HepG2 (cell line): ENCODE data around the gene EWSR1. TPM values are rescaled to one million over a fixed set of nuclear protein-coding genes. Genes with fewer than 3 reads are reported as not detected.

Source experiments
- ATAC-seq: fragments of 200-7000 bp; cut with Tn5 transposase; 3 replicates; pipeline ENCODE4 v1.9.1; 2020; ENCODE audit warnings: mild to moderate bottlenecking, moderate library complexity
- BruUV-seq: library from RNA; stranded (reverse); fragments of 400-500 nt; replicated peaks from 2 replicates; lab custom pipeline; 2021; lab: Mats Ljungman, UMichigan
- CTCF ChIA-PET: fragments of 300-600 bp; formaldehyde crosslinking; extraction: SDS; loops from one replicate; lab custom pipeline; 2021; ENCODE audit warnings: low total read pairs, inconsistent platforms, low intra/inter-chr PET ratio; lab: Yijun Ruan, JAX
- POLR2A ChIA-PET: fragments of 350-600 bp; sonication (Branson Sonifier 250); formaldehyde crosslinking; loops from one replicate; lab custom pipeline; 2020; ENCODE audit warnings: antibody characterized with exemption, inconsistent platforms; lab: Yijun Ruan, JAX
- DNase-seq: peaks from one replicate; pipeline ENCODE4 v3.0.0-alpha.2; 2015; ENCODE audit warnings: low spot score
- FAIRE-seq: peaks from 3 replicates; lab custom pipeline; 2011; peaks lifted over from hg19 to GRCh38; lab: Jason Lieb, UNC
- H2AFZ ChIP-seq: one replicate; pipeline ENCODE4 v1.6.1; 2011; ENCODE audit warnings: low read length, inconsistent platforms
- H3K27ac ChIP-seq: fragments of 300-600 bp; 3 replicates; pipeline ENCODE4 v1.8.0; 2011; ENCODE audit warnings: mixed run types, mild to moderate bottlenecking, mixed read lengths, low read length, inconsistent platforms; ENCODE audit not compliant: insufficient read depth; ENCODE audit errors: extremely low read length
- H3K27me3 ChIP-seq, 2 experiments: fragments of 200-600 bp in 1 of 2; 2 replicates in 1 of 2; 3 replicates in 1 of 2; pipeline versions ENCODE4 v1.6.0 to v1.8.0; 2011; ENCODE audit warnings: low read length in 2 of 2, mild to moderate bottlenecking in 2 of 2, moderate library complexity in 2 of 2, inconsistent platforms in 1 of 2; ENCODE audit not compliant: insufficient read depth in 2 of 2, control insufficient read depth in 1 of 2
- H3K36me3 ChIP-seq, 2 experiments: fragments of 200-600 bp in 1 of 2; replicated peaks in 1 of 2; 2 replicates in 1 of 2; 3 replicates in 1 of 2; pipeline versions ENCODE4 v1.5.1 to v1.8.0; 2011; ENCODE audit warnings: low read length in 2 of 2, inconsistent platforms in 1 of 2; ENCODE audit not compliant: insufficient read depth in 2 of 2, control insufficient read depth in 1 of 2
- H3K4me1 ChIP-seq: 2 replicates; pipeline ENCODE4 v1.5.1; 2012; ENCODE audit warnings: low read length, inconsistent platforms; ENCODE audit not compliant: insufficient read depth
- H3K4me2 ChIP-seq: 2 replicates; pipeline ENCODE4 v1.6.0; 2011; ENCODE audit warnings: low read depth, low read length, inconsistent platforms
- H3K4me3 ChIP-seq, 3 experiments: fragments of 200-600 bp in 1 of 3; sonication (generic), shearing (Covaris generic) in 1 of 3; replicated peaks in 1 of 3; 2 replicates each; pipeline ENCODE4 v1.5.1; 2011 to 2016; ENCODE audit warnings: low read length in 3 of 3, inconsistent platforms in 2 of 3, low read depth in 2 of 3, mild to moderate bottlenecking in 2 of 3, control low read depth in 1 of 3, mixed read lengths in 1 of 3; ENCODE audit not compliant: insufficient read depth in 1 of 3
- H3K79me2 ChIP-seq: one replicate; pipeline ENCODE4 v1.6.1; 2011; ENCODE audit warnings: low read length, inconsistent platforms; ENCODE audit not compliant: insufficient read depth
- H3K9ac ChIP-seq: 2 replicates; pipeline ENCODE4 v1.6.0; 2011; ENCODE audit warnings: mild to moderate bottlenecking, low read depth, low read length, inconsistent platforms; ENCODE audit not compliant: insufficient read depth
- H3K9me3 ChIP-seq: 2 replicates; pipeline ENCODE4 v1.5.1; 2012; ENCODE audit warnings: mild to moderate bottlenecking, low read length
- H4K20me1 ChIP-seq: 2 replicates; pipeline ENCODE4 v1.6.0; 2011; ENCODE audit warnings: inconsistent platforms, mild to moderate bottlenecking, low read length, moderate library complexity; ENCODE audit not compliant: insufficient read depth
- CENPX ChIP-seq: sonication (generic); formaldehyde crosslinking; IDR thresholded peaks from 2 replicates; pipeline ENCODE4 v1.9.0; 2021; ENCODE audit warnings: mild to moderate bottlenecking, missing genetic modification reagents, moderate library complexity
- HDAC1 ChIP-seq: sonication (generic); formaldehyde crosslinking; IDR thresholded peaks from 2 replicates; pipeline ENCODE4 v1.5.1; 2020; ENCODE audit warnings: mild to moderate bottlenecking, missing genetic modification reagents
- HOXD1 ChIP-seq: sonication (generic); formaldehyde crosslinking; IDR thresholded peaks from 2 replicates; pipeline ENCODE4 v1.5.0; 2020; ENCODE audit warnings: missing genetic modification reagents
- MTF2 ChIP-seq: sonication (generic); formaldehyde crosslinking; IDR thresholded peaks from 2 replicates; pipeline ENCODE4 v1.5.0; 2020; ENCODE audit warnings: missing genetic modification reagents, borderline replicate concordance
- TERF1 ChIP-seq: sonication (generic); formaldehyde crosslinking; IDR thresholded peaks from 2 replicates; pipeline ENCODE4 v1.8.0; 2022; ENCODE audit warnings: mild to moderate bottlenecking, missing genetic modification reagents, moderate library complexity
- ZFX ChIP-seq: sonication (generic); formaldehyde crosslinking; IDR thresholded peaks from 2 replicates; pipeline ENCODE4 v1.4.0; 2020; ENCODE audit warnings: mild to moderate bottlenecking, low read depth, missing genetic modification reagents, moderate library complexity
- ZNF225 ChIP-seq: sonication (generic); formaldehyde crosslinking; IDR thresholded peaks from 2 replicates; pipeline ENCODE4 v1.4.0; 2020; ENCODE audit warnings: mild to moderate bottlenecking, missing genetic modification reagents
- ZNF589 ChIP-seq: sonication (generic); formaldehyde crosslinking; conservative IDR thresholded peaks from 2 replicates; pipeline ENCODE4 v1.8.0; 2022; ENCODE audit warnings: mild to moderate bottlenecking, moderate library complexity, missing genetic modification reagents
- ZNF678 ChIP-seq: sonication (generic); formaldehyde crosslinking; IDR thresholded peaks from 2 replicates; pipeline ENCODE4 v1.4.0; 2020; ENCODE audit warnings: mild to moderate bottlenecking, missing genetic modification reagents
- ZNF788 ChIP-seq: sonication (generic); formaldehyde crosslinking; IDR thresholded peaks from 2 replicates; pipeline ENCODE4 v1.5.0; 2020; ENCODE audit warnings: mild to moderate bottlenecking, missing genetic modification reagents, borderline replicate concordance
- WGBS: methylation state at CpG from one replicate; pipeline ENCODE4 v1.1.6; 2017; ENCODE audit warnings: low lambda C conversion rate; 5-methylcytosine and 5-hydroxymethylcytosine counted together
- in situ Hi-C: cut with HindIII; loops from 2 replicates; pipeline ENCODE4 v1.10.0; 2017; ENCODE audit warnings: low pct_unique_long_range_greater_than_20kb; ENCODE audit not compliant: extremely low pct_ligation_motif_present
- intact Hi-C: fragments of 100-400 bp; cut with micrococcal nuclease; formaldehyde crosslinking; loops from one replicate; pipeline ENCODE4 v1.10.0; 2022; ENCODE audit not compliant: unreplicated experiment
- polyA plus RNA-seq, 8 experiments: library from polyadenylated mRNA; depleted of rRNA in 3 of 8; stranded (reverse) in 7 of 8; unstranded in 1 of 8; fragments of >200 nt; fragmentation: Illumina TruSeq in 4 of 8; extraction: Trizol in 4 of 8; gene quantifications; 2 replicates each; pipeline versions ENCODE4 v1.2.1 to v1.2.3, GENCODE V29; 2011 to 2016; ENCODE audit warnings: low read depth in 4 of 8, missing spikeins in 1 of 8, mixed read lengths in 1 of 8; ENCODE audit not compliant: insufficient read depth in 1 of 8
- total RNA-seq, 5 experiments: library from RNA; depleted of rRNA; stranded (reverse); fragments of >200 nt; fragmentation: Illumina TruSeq; extraction: Trizol; gene quantifications; 2 replicates each; pipeline ENCODE4 v1.2.3, GENCODE V29; 2016; ENCODE audit warnings: low read depth in 1 of 5
- TF ChIP-seq, protein P1 (sequence below): sonication (generic); formaldehyde crosslinking; IDR thresholded peaks from 2 replicates; pipeline ENCODE4 v1.5.1; 2020; ENCODE audit warnings: mild to moderate bottlenecking, missing genetic modification reagents, moderate library complexity
- TF ChIP-seq, protein P2 (sequence below): sonication (generic); formaldehyde crosslinking; IDR thresholded peaks from 2 replicates; pipeline ENCODE4 v1.4.0; 2020; ENCODE audit warnings: missing genetic modification reagents

The EWSR1 gene
- total and polyA plus RNA-seq, 2 of the 13 experiments (the other 11 are each of a cell fraction or from before 2014, with no cell fraction given) = 211 to 326 TPM

DNA sequence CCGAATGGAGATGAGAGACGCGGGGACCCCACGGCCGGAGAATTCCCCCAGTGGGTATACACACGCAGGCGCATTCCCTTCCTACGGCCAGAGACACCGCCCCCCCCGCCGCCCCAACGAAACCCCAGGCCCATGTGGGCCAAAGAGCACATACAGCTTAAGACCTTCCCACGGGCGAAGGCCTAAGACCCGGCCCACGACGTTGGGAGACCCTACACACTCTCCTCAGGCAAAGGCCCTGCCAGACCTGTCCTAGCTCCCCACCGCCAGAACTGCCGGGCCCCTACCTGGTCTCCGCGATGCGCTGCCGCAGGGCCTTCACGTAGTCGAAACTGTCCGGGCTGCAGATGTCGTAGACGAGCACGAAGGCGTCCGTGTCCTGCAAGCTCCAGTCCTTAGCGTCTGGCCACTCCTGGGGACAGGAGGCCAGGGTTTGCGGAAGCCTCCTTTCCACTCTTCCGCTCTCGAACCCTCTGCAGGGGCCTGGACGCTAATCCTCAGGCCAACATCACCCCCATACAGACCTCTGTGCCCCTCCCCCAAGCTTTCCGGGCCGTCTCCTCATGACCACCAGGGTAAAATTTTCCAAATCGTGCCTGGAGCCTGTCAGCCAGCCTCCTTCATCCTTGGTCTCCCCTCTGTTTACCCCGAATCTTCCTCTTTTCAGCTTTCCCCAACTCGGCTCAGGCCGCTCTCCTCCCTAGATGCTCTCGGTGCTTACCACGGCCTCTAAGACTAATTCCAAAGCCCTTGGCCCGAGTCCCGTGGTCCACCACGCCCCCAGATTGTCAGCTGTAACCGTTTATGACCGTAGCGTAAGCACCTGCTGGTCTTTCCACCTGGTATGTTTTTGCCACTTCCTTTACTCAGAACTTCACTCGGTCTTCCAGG, 45.8 kb downstream of the EWSR1 start (continued):
- TF ChIP-seq, protein P1, sequence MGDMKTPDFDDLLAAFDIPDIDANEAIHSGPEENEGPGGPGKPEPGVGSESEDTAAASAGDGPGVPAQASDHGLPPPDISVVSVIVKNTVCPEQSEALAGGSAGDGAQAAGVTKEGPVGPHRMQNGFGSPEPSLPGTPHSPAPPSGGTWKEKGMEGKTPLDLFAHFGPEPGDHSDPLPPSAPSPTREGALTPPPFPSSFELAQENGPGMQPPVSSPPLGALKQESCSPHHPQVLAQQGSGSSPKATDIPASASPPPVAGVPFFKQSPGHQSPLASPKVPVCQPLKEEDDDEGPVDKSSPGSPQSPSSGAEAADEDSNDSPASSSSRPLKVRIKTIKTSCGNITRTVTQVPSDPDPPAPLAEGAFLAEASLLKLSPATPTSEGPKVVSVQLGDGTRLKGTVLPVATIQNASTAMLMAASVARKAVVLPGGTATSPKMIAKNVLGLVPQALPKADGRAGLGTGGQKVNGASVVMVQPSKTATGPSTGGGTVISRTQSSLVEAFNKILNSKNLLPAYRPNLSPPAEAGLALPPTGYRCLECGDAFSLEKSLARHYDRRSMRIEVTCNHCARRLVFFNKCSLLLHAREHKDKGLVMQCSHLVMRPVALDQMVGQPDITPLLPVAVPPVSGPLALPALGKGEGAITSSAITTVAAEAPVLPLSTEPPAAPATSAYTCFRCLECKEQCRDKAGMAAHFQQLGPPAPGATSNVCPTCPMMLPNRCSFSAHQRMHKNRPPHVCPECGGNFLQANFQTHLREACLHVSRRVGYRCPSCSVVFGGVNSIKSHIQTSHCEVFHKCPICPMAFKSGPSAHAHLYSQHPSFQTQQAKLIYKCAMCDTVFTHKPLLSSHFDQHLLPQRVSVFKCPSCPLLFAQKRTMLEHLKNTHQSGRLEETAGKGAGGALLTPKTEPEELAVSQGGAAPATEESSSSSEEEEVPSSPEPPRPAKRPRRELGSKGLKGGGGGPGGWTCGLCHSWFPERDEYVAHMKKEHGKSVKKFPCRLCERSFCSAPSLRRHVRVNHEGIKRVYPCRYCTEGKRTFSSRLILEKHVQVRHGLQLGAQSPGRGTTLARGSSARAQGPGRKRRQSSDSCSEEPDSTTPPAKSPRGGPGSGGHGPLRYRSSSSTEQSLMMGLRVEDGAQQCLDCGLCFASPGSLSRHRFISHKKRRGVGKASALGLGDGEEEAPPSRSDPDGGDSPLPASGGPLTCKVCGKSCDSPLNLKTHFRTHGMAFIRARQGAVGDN (CRISPR knock-in tag) = peak; percentile 36
- TF ChIP-seq, all 625 proteins: peak for 5

- no peak for DNase-seq
- H3K4me1 ChIP-seq = peaks cover 33% of the 10 kb centered on the region
- H3K27ac ChIP-seq = no peak overlapping the region
- H3K9me3 ChIP-seq = no peaks in the 10 kb centered on the region
- ChIA-PET CTCF (no interaction called here), POLR2A (no interaction called here)
- H3K4me3 ChIP-seq = peak overlapping the region; percentile 13 to 70 (median 41); a peak in 5 of 6 replicates
- no peaks in the 10 kb centered on the region for H3K36me3 ChIP-seq
- H3K4me2 ChIP-seq = peak overlapping the region; percentile 73
- H2AFZ ChIP-seq = no peak overlapping the region
- in situ Hi-C loops (no loop called here), intact Hi-C loops (no loop called here)
- peaks cover 7 to 41% of the 10 kb centered on the region in 2 experiments for H3K27me3 ChIP-seq
- H3K79me2 ChIP-seq = no peaks in the 10 kb centered on the region
- no peak for FAIRE-seq
- peak; percentile 10 for ATAC-seq
- H4K20me1 ChIP-seq = no peaks in the 10 kb centered on the region; the same call in 1 of the 2 replicates
- no peak overlapping the region for H3K9ac ChIP-seq
- WGBS = 4% methylated on average over 13 of the region's 69 CpGs
- no TSS peak for BruUV-seq
- TF ChIP-seq ZFX (CRISPR knock-in tag) = no peak
- TF ChIP-seq ZNF788 (CRISPR knock-in tag) = 0 out of 2 replicates have a peak, but pooled peaks have one; percentile 30
- peak; percentile 82 for TF ChIP-seq MTF2 (CRISPR knock-in tag)
- TF ChIP-seq ZNF589 (CRISPR knock-in tag) = 0 out of 2 replicates have a peak, but pooled peaks have one; percentile 2
- TF ChIP-seq CENPX (CRISPR knock-in tag) = no peak
- TF ChIP-seq ZNF225 = peak; percentile 51; the same call in 1 of the 2 replicates
- no peak for TF ChIP-seq ZNF678 (CRISPR knock-in tag)
- 0 out of 2 replicates have a peak, but pooled peaks have one; percentile 20 for TF ChIP-seq TERF1 (CRISPR knock-in tag)
- 0 out of 2 replicates have a peak, but pooled peaks have one; percentile 26 for TF ChIP-seq HOXD1 (CRISPR knock-in tag)
- TF ChIP-seq, protein P2, sequence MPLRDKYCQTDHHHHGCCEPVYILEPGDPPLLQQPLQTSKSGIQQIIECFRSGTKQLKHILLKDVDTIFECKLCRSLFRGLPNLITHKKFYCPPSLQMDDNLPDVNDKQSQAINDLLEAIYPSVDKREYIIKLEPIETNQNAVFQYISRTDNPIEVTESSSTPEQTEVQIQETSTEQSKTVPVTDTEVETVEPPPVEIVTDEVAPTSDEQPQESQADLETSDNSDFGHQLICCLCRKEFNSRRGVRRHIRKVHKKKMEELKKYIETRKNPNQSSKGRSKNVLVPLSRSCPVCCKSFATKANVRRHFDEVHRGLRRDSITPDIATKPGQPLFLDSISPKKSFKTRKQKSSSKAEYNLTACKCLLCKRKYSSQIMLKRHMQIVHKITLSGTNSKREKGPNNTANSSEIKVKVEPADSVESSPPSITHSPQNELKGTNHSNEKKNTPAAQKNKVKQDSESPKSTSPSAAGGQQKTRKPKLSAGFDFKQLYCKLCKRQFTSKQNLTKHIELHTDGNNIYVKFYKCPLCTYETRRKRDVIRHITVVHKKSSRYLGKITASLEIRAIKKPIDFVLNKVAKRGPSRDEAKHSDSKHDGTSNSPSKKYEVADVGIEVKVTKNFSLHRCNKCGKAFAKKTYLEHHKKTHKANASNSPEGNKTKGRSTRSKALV = peak; percentile 92
- TF ChIP-seq HDAC1 (CRISPR knock-in tag) = 0 out of 2 replicates have a peak, but pooled peaks have one; percentile 17
Observed at GRCh38 chr22:29314537-29315285, 46.6 kb downstream of the EWSR1 start.
